Measurements from ENCODE around the gene GALNT2.
A peak's percentile ranks its signal among the peaks of the same experiment; 100 is the strongest.

The GALNT2 gene

DNA sequence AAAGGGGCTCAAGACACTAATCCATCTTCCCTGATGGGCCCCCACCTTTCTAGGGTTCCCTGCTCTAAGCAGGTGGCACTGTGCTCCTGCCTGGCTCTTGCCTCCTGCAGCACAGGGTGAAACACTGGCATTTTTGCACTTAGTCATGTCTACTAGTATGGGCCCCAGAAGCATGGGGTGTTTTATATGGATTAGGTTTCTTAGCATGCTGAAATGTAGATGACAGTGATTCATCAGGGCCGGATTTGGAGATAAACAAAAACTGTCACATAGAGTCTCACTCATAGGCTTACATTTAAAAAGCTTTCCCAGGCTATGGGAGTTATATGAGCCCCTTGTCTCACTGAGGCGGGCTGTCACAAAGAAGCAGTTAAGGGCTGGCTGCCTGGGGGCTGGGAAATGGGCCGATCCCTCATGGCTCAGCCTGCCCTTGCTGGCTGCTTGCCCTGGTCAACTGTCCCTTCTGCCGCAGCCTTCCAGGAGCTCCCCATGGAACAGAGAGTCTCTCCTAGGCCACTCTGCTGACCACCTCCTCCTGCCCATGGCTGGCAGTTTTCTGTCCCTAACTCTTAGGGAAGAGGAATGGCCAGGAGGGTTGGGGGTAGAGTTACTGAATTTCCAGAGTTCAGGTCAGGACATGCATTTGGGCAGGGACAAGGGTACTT is 6.5 kb downstream of the GALNT2 start:
- no peak for DNase-seq

DNA sequence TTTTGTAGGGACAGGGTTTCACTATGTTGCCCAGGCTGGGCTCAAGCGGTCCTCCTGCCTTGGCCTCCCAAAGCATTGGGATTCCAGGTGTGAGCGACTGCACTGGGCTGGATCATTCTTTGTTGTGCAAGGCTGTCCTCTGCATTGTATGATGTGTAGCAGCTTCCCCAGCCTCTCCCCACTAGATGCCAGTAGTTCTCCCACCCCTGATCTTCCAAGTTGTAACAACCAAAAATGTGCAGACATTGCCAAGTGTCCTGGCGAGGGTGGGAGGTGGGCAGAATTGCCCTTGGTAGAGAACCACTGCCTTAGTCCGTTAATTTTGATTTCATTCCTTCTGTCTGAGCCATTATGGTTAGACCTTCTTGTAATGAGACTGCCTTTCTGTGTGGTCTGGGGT is 7.2 kb downstream of the GALNT2 start:
- DNase-seq = no peak

DNA sequence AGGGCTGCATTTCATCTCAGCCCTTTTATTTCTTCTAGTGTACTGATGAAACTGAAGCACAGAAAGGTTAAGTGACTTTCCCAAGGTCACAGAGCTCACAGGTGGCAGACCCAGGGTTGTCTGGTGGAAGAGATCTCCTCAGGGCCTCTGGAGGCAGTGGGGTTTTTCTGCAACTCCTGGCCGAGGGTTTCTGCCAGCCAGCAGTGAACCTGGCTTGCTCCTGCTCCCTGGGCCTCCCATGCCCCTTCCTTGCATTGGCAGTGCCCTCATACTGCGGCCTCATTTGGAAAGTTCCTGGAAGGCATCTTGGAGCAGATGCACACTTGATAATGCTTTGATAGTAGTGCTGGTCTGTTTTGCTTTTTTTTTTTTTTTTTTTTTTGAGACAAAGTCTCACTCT is 7.7 kb downstream of the GALNT2 start:
- no peak for DNase-seq

DNA sequence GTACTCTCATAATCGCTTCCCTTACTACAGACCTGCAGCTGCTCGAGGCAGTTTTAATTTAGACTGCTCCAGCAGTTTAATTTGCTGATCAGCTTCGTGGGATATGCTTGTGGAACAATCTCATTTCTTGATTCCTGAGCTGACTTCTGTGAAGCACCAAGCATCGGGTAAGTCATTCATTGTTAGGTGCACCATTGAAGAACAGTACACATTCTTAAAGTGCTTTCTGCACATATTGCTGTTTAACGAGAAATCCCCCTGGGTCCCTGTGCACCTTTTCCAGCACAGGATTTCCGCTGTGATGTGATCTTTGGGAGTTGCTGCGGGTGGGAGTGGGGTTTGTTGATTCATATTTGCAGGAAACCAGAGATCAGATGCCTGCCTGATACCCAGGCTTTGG is 9.1 kb downstream of the GALNT2 start:
- no peak for DNase-seq

DNA sequence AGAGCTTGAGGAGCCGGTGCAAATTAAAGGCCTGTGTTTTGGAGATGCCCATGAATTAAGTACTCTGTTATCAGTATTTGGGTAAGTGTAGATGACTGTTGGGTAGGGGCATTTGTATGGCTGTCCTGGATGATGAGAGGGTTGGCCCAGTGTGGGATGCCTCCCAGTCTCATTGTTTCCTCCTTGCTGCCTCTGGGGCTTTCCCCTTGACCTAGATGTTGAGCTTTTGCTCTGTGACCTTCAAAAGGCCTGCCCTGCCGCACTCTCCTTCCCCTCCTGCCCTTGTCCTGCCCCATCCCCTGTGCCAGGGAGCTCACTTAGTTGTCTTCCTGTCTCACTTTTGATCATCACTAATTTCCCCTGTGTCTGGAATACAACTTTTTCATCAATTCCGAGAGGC is 10.0 kb downstream of the GALNT2 start:
- no peak for DNase-seq

DNA sequence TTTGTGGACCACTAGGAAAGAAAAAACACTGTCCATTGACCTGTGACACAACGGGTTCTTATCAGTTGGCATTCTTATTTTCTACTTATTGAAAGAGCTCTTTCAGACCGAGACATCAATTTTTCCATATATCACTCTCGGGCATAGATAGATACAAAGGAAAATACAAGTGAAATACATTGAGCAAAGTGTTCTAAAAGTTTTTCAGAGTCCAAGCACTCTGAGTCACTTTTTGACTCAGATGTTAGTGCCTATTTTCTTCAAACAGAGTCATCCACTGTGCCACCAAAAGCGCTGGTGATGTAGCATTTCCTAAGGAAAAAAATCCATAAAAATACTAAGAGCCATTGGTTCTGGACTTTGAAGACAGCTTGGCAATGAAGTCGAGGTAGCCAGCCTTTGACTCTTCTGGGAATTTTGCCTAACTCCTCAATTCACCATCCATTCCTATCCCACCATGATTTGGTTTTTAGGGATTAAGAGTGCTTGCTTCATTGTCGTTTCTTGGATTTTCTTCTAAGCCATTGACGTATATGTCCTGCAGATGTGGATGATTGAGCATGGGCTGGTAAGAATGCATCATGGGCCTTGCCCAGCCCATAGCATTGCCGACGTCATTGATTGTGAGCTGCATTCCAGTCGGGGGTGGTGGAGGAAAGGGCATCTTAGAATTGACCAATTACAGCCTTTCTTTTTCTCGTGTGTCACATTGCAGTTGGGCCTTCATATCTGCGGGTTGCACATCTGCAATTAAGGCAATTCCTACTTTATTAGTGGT is 10.6 kb downstream of the GALNT2 start:
- DNase-seq = no peak

DNA sequence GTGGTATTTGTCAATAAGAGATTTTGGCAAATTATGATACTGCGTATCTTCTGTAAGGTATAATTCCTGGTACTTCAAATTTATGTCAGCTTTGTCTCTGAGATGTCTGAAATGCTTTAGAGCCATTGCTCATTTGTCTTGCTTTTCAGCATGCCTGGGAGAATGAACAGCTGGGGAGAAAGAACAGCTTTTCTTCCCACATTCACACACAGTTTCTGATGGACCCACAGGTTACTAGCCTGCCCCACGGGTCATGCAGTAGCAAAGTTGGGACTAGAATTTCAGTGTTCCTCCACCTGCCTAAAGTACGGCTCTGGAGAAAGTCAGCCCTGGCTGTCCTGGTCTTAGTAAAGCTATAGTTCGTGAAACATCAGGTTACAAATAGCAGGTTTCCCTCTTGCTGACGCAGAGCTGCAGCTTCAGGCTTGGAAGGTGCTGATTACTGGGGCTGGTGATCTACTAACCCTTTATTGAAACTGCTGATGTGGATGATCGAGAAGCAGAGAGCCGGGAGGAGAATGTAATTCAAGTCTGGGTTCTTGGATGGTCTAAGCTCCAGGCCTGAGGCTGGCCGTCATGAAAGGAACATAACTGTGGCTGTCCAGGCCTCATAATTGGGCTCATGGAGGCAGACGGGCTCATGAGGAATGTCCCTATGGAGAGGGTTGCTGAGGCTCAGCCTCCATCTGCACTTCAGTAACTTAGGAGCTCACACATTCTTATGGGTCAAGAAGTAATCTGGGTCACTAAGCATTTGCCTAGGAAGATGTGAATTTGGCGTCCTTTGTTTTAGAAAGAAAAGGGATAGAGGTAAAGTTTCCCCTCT is 12.4 kb downstream of the GALNT2 start:
- DNase-seq = no peak

DNA sequence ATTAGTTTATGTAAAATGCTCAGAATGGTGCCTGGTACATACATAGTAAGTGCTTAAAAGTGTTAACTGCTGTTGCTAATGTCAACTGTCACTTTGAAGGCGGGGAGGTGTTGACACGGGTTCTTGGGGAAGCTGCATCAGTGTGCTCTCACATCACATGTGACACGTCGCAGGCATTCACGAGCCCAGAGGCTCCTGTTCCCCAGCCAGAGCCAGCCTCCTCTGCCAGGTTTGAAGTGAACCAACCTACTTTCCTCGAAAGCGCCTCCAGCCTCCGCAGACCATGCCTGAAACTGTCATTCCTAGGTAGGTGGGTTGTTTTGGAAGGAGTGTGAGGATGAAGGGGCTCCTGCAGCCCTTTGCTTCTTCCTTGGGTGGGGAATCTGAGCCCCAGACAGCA is 13.8 kb downstream of the GALNT2 start:
- DNase-seq = no peak

DNA sequence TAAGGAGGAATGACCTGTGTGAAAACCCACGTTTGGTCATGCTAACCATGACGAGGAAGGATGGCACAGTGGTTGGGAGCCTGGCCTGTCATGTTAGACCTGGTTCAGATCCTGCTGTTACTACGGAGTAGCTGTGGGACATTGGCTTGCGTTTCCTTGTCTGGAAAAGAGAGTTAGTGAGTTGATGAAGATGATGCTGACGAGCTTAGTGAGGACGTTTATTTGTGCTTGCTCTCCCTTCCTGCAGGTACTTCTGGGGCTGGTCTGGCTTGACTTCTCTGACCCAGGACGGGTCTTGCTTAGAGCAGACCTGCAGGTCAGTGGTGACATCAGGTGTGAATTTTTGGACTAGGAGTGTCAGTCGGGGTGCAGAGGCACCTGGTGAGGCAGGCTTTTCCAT is 14.7 kb downstream of the GALNT2 start:
- no peak for DNase-seq

DNA sequence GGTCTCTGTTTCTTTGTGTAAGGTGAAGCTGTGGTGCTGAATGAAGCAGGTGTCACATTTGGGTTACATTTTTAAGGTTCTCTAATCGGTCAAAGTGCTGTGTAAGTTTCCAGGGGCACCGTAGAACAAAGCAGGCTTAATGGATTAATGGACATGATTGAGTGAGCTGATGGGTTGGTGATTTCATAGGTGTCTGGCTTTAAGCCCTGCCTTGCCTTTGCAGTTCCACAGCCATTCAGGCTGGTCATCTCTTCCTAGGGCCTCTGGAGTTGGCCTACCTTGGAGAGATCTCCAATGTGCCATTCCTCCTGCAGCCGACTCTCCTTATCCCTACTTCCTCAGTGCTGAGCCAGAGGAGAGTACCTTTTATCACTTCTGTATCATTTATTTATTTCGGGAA is 15.2 kb downstream of the GALNT2 start:
- DNase-seq = no peak

DNA sequence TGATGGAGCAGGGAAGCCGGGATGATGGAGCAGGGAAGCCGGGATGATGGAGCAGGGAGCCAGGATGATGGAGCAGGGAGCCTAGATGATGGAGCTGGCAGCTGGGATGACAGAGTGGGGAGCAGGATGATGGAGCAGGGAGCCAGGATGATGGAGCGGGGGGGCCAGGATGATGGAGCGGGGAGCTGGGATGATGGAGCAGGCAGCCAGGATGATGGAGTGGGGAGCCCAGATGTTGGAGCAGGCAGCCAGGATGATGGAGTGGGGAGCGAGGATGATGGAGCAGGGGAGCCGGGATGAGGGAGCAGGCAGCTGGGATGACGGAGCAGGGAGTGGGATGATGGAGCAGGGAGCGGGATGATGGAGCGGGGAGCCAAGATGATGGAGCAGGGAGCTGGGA is 16.0 kb downstream of the GALNT2 start:
- no peak for DNase-seq

DNA sequence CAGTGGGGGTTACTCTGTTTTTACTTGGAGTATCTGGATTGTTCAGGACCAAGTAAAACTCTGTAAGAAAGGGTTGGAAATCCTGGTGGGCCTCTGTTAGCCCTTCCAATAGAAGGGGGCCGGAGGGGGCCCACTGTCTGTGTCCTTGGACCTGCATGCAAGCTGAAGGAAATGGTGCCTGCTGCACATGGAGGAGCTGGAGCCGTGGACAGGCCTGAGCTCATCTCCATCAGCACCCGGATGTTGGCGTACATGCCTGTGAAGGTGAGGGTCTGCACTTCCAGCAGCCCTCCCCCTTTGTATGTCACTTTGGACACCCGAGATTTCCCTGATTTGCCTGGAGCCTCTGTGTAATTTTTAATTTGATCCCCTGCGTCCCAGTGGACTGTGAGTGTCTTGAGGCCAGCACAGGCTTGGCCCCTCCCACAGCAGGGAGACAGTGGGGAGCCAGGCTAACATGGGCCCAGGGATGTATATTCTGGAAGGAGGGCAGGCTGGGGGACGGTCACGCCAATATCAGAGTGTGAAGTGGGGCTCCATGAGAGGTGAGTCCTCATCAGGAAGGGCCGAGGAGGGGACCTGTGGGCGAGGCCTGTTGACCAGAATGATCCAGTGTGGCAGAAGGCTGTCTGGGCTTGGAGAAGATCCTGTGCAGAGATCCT is 16.8 kb downstream of the GALNT2 start:
- DNase-seq = no peak

DNA sequence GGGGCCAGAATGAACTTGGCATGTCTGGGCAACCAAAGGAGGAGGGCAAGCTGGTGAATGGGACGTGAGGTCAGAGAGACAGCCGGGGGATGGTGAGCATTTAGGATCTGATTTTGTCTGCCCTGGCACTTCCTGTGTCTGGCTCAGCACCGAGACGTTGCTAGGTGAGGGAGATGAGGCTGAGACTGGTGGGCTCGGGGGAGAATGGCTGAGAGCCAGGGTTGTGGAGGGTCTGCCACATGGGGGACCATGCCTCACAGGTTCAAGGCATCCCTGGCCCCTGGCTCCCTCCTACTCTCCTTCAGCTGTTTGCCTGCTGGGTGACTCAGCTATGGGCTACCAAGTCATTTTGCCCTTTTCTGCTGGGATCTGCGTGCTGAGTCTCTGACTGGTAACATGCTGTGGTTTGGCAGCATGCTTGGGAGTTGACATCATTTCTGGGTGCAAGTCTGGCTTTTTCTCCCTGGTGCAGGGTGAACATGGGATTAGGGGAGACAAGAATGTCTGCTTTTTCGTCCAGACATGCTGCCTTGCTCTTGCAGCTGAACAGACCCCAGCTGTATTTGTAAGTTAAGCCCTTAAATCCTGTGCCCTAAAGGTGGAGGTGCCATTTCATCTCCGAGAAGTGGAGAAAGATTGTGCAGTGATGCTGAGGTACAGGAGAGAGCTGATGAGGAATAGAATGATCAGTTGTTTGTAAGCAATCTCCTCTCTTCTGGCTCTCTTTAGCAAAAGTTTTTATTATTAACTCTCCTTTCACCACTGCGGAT is 17.6 kb downstream of the GALNT2 start:
- peak; percentile 48 for DNase-seq

DNA sequence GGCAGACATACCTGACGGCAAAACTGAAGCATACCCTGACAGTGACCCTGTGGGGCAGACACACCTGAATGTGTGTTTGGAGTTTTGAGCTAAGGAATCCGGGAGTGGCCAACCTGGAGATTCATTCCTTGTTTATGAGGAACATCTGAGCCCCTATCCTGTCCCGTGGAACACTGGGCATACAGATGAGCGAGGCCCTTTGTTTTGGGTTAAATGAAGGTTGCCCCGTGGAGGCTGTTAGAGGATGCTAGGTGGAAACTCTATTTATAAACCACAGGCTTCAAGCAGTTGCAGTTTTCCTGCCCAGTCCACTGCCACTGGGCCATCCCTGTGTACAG is 18.1 kb downstream of the GALNT2 start:
- DNase-seq = no peak

DNA sequence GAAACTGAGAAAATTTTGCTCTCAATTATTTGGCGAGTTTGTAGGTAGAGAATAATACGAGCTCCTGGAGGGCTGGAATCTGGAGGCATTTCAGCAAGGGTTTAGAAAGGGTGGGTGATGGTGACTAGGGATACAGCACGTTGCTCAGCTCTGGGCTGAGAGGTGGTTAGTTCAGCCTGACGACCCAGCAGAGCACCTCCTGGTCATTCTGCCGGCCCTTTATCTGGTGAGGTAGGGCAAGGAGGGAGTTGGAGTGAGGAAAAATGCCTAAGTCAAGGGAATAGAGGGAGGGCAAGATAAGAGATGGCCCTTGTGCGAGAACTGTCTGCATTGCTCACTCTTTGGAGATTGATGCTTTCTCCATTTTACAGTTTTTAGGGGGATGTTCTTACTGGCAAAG is 19.1 kb downstream of the GALNT2 start:
- DNase-seq = no peak

DNA sequence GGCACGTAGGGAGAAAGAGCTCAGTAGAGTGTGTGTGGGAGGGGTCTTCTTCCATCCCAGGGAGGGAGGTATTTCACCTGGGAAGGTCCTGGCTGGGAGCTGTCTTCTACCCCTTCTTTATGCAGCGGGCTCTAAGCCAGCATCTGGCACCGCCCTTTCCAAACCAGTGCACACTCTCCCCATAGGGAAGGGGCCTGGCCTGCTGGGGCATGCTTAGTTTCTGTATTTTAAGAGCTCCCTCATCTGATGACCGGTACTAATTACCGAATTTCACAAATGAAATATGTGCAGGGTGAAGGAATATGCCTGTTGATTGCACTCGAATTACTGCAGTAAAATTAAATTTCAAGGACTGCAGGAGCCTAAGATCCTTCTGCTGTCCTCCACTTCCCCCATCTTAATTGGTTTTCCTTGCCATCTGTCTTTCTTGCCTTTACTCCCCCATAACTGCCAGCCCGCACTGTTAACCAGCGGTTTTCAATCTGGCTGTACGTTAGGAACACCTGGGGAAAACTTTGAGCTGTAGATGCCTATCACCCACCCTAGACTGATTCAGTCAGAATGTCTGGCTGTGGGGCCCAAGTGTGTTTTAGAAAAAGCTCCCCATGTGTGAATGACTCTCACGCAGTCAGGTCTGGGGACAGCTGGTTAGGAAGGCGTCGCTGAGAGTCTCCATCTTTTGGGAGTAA is 20.1 kb downstream of the GALNT2 start:
- peak; percentile 72 for DNase-seq

DNA sequence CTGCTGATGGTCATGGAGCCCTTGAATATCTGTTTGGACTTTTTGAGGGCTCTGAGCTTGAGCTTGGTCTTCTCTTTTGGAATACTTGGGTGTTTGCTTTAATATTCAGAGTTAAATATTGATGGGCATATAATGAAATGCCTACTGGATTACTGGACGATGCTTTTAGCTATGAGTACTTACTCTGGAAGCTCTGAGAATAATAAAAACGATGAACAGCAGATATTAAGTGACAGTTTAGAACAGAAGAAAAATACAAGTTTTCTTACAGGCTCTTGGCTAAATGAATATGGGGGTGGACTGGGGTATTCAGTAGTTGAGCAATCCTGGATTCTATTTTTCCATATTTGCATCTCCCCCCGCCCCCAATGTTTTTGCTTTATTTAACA is 20.7 kb downstream of the GALNT2 start:
- no peak for DNase-seq

DNA sequence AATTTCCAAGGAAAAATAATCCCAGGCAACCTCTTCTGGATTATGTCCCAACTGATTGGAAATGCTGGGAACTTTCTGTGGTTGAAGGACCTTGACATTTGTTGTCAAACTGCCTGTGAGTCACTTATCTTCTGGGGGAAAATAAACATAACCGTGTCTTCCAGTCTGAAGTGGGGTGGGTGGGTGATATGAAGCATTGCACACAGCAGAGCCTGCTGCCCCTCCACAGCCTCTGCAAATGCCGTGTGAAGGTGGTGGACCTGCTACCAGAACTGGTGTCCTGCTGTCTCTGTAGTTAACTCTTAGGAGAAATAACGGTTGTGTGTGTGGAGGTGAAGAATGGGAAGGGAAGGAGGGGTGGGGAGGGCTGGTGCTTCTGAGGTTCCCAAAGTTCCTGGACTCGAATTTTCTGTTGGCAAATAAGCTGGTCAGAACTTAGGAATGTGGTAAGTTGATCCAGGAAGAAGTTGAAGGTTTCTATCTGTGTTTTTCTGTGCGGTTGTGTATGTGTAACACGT is 23.2 kb downstream of the GALNT2 start:
- DNase-seq = no peak

DNA sequence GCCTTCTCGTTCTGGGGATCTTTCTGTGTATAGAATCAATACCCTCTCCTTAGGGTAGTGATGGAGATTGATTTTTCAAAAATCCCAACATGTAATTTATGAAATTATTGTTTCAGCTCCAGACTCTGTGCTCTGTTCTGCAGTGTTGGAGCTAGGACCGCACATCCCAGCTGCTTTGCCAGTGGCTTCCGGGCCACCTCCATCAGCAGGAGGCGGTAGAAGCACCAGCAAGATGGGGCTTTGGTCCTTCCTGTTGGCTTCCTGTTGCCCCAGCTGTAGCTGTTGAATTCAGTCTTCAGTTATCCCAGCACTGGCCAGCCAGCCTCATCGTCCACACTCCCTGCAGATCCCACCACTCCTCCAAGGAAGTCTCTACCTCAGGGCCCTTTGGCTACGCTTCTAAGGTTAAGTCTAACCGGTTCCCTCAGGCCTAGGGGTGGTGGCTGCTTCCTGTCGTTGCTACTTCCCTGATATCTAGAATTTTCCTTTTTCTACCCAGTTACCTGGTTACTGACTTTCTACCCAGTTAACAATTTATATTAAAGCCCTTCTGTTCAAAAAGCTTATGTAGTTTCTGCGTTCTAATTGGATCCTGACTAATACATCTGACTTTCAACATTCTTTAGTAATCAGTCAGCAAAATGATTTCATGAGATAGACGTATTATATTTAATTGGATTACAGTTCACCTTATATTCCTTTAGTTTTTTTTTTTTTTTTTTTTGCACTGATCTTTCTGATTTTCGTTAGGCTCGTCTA is 24.6 kb downstream of the GALNT2 start:
- no peak for DNase-seq

DNA sequence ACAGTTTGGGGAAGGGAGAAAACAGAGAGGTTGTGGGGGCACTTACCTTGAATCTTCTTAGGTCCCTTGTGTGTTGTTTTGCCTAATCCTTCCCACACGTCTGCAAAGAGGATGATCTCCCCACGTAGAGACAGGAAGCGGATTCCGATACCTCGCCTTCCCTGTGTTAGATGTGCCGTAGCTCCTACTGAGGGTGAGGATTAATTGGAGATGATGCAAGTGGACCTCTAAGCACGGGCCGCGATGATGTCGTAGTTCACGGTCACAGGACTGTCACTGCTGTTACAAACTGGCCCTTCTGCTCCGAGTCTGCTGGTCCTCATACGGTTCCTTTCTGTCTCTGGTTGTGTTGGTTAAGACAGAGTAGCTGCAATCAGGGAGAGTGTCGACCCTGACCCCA is 27.7 kb downstream of the GALNT2 start:
- DNase-seq = no peak

DNA sequence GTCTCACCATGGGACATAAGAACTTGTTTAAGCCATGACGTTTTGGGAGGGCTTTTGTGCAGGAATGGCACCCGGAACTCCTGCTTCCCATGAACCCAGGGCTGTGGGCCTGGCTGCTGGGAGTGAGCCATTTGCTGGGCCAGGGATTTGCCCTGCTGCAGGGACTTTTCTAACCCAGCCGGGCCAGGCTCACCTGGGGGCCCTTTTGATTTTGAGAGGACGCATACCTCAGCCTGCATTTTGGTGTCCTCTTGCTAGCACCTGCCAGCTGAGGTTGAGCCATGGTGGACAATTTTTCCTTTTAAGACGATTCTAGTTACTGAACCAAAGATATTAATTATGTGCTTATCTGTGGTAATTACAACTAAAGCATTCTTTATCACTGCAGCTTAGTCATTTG is 28.9 kb downstream of the GALNT2 start:
- DNase-seq = no peak
